DND-41 (cell line): ENCODE data around the gene LTB4R2.

ENCODE experiments used
- EZH2 ChIP-seq: IDR thresholded peaks from 3 replicates; pipeline ENCODE4 v1.6.1; 2012; ENCODE audit warnings: borderline replicate concordance, low read depth, mild to moderate bottlenecking, moderate library complexity, low read length, inconsistent platforms; ENCODE audit not compliant: severe bottlenecking
- TF ChIP-seq, protein P1 (sequence below): IDR thresholded peaks from 2 replicates; pipeline ENCODE4 v1.5.1; 2012; ENCODE audit warnings: borderline replicate concordance, low read length, moderate library complexity, mild to moderate bottlenecking; ENCODE audit not compliant: poor library complexity, severe bottlenecking; ENCODE audit errors: extremely low read depth

DNA sequence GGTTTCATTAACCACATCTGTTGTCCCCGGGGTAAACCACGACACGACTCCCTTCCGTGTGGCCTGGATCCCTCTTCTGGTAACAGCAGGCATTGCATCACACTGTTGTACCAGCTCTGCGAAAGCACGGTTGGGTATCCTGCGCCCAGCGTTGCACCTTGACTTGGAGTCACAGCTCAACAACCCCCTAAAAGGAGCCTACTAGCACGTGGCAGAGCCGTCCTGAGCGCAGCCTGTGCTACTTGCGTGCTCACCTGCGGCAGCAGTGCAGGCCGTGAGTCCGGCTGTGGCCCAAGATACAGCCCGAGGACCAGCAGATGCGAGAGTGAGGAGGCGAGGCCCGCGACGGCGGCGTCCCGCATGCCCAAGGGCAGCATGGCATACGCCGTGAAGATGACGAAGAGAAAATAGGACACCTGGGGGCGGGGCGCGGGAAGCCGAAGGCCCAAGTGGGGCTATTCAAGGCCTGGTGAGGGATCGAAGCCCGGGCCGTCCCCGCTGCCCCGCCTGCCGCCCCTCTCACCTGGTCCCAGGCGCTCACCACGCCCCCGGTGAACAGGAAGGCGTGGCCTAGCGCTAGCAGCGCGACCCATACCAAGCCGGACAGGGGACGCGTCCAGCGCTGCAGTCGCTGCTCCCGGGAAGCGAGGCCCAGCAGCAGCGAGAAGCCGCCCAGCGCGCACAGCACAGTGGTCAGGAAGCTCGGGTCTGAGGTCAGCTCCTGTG is 22.5 kb downstream of the LTB4R2 start:
- TF ChIP-seq, protein P1, sequence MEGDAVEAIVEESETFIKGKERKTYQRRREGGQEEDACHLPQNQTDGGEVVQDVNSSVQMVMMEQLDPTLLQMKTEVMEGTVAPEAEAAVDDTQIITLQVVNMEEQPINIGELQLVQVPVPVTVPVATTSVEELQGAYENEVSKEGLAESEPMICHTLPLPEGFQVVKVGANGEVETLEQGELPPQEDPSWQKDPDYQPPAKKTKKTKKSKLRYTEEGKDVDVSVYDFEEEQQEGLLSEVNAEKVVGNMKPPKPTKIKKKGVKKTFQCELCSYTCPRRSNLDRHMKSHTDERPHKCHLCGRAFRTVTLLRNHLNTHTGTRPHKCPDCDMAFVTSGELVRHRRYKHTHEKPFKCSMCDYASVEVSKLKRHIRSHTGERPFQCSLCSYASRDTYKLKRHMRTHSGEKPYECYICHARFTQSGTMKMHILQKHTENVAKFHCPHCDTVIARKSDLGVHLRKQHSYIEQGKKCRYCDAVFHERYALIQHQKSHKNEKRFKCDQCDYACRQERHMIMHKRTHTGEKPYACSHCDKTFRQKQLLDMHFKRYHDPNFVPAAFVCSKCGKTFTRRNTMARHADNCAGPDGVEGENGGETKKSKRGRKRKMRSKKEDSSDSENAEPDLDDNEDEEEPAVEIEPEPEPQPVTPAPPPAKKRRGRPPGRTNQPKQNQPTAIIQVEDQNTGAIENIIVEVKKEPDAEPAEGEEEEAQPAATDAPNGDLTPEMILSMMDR = peak; percentile 88
- no peak for TF ChIP-seq EZH2
